SH-SY5Y (cell line): ENCODE results near the gene ZHX3.

Experiments used
- GATA2 ChIP-seq: IDR thresholded peaks from 2 replicates; pipeline ENCODE4 v1.6.1; 2011; ENCODE audit warnings: mild to moderate bottlenecking, low read depth, low read length
- GATA3 ChIP-seq: IDR thresholded peaks from 2 replicates; pipeline ENCODE4 v1.6.1; 2011; ENCODE audit warnings: low read depth, mild to moderate bottlenecking, low read length, moderate library complexity

DNA sequence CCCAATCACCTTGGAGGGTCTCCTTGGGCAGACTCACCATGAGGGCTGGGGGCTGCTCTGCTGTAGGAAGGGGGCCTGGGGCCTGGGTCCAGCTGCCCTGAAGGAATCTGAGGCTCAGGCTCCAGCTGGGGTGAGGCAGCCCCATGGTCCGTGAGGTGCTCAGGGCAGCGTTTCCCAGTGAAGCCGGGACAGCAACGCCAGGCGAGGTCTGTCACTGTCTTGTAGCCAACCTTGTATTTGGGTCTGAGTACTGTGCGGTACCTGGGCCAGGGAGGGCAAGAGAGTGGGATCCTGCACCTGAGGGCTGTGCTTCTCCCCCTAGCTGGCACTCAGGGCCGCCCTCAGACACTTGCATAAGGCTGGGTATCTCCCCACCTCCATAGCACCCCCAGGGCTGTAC is 46.1 kb upstream of the ZHX3 start:
- no peak for TF ChIP-seq GATA3
- TF ChIP-seq GATA2: no peak
